NCI-H2081 treated with DMSO at 0.1 percent for 48 hours (cell line): ENCODE results near the gene C17orf75.

Experiments
- DNase-seq: peaks from one replicate; lab custom pipeline; 2025; lab: John Stamatoyannopoulos, UW

The C17orf75 gene

DNA sequence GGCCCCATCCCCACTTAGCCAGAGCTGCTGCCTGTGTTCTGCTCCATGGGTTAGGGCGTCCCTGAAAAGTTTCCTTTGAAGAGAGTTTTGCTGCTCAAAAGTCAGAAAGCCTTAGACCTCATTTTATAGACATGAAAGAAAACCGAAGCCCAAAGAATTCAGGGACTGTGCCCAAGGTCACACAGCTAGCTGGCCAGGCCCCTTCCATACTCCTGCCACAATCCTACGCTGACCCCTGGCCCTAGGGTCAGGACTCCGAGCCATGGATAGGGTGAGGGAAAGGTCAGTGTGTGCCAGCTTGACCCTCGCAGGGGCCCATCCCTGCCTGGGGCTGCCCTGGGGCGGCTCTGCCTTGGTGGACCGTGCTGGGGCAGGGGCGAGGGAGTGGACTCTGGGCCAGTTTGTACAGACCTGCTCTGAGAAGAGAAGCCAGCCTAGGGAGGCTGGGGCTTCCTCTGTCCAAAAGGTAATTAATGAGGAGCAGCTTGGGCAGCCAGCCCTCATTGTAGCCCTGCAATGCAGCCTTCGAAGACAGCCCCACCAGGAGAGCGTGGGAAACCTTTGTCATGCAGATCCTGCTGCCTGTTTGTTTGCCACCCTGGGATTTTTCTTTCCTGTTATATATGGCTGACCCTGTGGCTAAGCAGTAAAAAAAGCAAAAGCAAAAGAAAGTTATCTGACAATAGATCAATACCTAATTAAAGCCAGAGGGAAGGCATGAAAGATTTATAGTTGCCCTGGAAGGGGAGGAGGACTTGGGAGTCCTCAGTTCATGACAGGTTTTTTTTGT lies 38.9 kb downstream of the C17orf75 start:
- no peak for DNase-seq

DNA sequence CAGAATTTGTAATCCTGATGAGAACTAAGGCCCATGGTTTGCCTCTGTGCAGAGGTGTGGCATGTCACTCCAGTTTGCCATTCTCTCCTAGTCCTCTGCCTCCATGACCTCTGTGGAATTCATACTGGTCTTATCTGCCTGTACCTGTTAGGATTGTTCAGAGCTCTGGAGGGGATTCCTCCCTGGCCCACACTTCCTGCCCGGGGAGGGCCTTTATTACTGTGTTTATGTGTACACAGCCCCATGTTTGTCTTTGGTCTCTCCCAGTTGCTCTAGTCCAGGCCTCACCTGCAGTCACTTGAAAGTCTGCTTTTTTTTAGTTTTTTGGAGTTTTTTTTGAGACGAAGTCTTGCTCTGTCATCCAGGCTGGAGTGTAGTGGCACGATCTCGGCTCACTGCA lies 39.9 kb downstream of the C17orf75 start:
- DNase-seq, result no peak

DNA sequence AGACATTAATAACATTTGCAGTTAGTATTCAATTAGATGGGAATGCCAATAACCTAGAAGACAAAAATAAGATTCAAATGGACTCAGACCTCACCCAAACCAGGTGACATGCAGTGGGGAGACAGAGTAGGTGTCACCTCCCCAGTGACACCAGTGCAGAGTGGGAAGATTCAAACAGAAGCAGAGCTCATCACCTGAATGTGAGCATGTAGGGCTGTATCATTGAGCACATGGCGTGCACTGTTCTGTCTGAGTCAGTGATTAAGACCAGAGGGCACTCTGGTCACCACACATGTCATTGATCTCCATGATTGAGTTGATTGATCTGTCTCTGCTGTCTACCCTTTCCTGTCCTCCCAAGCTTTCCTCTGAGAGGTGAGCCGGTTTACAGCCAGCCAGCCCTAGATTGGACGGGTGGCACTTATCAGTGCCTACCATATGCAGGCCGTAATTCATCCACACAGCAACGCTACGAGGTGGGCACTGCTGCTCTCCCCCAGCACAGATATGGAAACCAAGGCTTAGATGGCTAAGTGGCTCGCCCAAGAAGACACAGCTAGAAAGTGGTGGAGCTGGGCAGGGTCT lies 42.3 kb downstream of the C17orf75 start:
- DNase-seq, result no peak

DNA sequence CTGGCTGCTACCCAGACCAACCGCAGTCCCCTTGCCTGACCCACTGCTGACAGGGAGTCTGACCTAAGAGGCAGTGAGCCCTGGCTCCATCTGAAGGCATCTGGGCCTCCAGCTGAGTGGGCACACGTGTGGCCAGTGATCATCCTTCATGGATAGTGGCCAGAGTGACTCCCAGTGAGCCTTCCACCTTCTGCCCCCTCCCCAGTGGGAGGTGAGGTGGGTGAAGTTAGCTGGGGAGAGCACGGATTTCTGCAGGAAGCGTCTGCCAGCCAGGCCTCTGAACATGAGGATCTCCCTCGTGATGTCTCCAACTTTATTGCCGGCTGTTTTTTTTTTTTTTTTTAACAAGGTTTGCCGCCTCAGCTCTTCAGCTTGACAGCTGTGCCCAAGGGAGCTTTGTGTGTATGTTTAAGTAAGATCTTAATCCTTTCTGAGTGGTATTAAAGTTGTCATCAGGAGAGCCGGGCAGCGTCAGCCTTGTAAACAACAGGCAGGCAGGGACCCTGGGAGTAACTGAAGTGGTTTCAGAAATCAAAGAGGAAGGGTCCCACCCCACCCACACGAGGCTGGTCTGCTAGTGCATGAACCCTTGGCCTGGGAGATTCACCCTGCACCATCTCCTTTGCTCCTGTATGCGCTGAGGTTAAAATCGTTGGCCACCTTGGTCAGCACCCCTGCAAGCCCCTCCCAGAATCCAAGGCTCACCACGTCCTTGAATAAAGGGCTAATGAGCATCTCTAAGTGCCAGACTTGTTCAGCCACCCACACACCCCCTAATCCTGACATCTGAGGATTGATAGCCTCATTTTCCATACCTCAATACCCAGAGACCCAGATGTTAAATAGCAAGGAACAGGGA lies 43.0 kb downstream of the C17orf75 start:
- no peak for DNase-seq

DNA sequence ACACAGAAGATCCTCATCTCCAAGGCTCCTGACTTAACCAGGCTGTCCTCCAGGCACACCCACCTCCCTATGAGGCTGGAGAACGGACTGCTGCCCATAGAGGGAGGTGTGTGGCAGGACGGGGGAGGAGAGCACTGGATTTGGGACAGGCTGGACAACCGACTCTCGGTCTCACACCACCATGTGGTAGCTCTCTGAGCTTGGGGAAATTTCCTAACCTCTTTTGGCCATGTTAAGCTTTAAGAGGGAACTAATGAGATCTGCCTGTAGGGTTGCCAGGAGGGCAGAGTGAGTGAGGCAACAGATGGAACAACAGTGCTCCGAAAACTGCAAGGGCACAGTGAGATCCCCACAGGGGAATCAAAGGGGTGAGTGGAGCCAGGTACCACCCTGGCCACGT lies 43.7 kb downstream of the C17orf75 start:
- no peak for DNase-seq

DNA sequence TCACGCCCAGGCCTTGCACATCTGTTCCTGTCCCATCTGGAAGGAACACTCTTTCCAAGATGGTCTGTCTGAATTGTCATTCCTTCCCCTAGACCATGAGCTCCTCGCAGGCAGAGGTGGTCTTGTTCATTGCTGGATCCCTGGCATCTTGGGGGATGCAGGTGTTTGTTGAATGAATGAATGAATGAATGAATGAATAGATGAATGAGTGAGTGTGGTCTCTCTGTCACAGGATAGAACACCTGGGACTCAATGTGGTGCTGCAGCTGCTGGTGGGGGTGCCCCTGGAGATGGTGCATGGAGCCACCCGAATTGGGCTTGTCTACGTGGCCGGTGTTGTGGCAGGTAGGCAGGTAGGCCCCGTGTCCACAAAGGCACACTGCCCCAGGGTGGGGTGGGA lies 44.1 kb downstream of the C17orf75 start:
- no peak for DNase-seq

DNA sequence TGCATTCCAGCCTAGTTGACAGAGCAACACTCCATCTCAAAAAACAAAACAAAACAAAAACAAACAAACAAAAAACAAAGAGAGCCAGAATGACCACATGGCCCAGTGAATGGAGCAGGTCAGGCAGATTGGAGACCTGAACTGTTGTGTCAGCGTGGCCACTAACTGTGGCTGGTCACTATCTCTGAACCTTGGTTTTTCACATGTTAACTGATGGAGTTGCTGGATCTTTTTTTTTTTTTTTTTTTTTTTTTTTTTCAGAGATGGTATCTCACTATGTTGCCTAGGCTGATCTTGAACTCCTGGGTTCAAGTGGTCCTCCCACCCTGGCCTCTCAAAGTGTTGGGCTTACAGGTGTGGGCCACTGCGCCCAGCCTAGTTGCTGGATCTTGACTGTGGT lies 44.5 kb downstream of the C17orf75 start:
- DNase-seq, result no peak

DNA sequence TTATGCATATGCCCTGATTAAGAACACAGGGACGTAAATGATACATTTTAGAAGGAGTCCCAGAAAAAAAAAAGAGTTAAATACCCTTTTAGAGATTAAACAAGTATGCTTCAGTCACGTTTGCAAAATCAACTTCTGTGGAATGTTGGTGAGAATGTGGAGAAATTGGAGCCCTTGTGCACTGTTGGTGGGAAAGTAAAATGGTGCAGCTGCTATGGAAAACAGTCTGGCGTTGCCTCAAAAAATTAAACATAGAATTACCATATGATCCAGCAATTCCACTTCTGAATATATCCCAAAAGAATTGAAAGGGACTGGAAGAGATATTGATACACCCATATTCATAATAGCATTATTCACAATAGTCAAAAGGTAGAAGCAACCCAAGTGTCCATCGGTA lies 49.9 kb downstream of the C17orf75 start:
- no peak for DNase-seq

DNA sequence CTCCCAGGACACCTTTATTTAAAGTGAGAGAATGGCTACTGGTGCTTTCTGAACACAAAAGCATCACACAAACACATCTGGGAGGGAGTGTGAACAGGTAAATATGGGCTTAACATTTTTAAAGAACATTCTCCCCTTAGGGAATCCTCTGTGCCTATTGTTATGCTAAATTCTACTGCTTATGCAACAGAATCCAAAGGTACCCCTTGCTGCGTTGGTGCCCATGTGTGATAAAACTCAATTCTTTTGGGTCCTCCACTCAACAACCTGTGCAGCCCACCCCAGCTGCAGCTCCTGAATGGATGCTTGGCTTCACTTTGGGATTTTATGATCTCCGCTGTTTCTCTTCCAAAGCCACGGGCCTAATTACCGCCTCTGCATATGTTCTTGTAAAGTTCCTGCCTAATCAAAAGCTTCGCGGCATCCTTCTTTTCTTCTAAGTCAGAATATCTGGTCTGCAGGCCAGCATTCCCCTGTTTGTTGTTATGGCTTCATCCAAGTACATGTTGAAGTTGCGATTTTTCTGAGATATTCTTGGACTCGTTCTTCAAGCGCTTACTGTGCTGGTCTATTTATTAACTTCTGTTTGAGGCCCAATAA lies 52.4 kb downstream of the C17orf75 start:
- DNase-seq, result no peak

DNA sequence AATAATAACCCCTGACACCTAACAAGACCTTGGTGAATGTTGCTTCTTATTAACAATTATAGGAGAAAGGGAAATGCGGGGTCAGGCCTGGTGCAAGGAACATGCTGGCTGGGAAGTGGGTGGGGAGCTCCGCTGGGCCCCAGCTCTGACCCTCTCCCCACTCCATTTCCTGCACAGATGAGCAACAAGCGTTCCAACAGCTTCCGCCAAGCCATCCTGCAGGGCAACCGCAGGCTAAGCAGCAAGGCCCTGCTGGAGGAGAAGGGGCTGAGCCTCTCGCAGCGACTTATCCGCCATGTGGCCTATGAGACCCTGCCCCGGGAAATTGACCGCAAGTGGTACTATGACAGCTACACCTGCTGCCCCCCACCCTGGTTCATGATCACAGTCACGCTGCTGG lies 53.4 kb downstream of the C17orf75 start:
- DNase-seq, result no peak

DNA sequence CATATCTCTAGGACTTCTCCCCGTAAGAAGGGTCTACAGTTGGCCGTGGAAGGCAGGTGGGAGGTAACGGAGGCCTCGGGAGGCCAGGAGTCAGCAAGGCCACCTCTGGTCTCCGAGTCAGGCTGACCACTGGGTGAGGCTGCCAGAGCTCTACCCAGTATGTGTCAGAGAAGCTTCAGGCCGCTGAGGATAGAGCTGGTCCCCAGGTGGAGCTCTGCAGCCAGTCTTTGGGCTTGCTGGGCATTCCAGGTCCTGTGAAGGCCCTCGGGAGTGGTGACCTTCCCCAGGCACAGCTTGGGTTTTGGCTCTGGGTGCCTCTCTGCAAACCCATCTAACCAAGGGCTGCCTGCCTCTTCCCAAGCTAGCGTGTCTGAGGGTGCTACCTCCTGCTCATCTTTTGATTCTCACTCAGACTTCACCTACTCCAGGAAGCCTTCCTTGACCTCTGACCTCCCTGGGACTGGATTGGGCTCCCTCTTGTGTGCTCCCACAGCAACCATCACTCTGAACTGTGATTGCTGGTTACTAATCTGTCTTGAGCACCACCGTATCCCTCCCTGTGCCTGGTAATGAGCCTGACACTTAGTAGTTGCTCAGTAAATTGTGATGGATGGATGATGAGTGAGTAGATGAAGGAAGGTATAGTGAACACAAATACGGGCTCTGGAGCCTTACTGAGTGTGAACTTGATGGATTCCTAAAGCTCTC lies 54.0 kb downstream of the C17orf75 start:
- no peak for DNase-seq

DNA sequence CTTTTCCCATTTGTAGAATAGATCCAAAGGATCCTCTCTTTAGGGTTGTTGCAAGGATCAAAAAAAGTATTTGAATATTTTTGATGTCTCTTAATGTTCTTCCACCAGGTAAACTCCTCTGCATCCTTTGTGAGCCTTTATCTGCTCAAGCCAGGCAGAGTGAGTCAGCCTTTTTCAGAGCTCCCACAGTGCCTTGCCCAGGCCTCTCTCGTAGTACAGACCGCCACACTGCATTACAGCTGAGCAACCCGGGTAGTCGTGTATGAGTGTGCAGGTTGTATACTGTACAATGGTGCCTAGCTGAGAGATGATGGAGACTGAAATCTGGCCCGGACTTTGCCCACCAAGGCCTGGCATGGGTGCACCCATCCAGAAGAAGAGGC lies 55.5 kb downstream of the C17orf75 start:
- no peak for DNase-seq

DNA sequence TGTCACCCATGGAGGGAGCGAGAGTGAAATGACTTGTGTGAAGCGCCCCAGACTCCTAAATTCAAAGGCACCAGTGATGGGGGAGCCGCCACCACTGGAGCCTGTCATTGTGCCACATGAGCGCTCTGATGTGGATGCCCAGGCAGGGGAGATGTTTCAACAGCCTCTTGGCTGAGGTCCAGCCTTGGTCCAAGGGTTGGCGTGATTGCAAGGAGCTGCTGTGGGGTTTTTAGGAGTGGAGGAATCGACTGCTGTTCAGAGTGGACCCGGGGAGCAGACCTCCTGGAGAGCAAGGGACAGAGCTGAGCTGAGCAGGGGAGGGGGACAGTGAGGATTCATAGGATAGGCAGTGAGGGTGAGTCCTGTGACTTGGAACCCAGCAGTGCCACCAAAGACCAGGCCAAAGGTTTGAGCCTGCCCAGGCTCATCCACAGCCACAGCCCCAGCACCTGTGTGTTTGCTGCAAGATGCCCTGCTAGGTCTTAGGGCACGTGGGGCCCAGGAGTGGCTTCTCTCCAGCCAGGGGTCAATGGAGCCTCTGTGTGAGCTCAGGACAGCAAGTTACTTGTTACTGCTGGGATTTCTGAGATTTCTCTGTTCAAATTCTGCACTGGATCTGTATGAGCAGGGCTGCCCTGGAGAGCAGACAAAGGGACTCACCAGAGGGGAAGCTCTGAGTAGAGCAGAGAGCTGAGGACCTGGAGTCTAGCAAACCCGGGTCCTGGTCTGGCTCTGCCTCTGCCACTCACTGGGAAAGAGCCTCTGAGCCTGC lies 56.0 kb downstream of the C17orf75 start:
- DNase-seq, result no peak

DNA sequence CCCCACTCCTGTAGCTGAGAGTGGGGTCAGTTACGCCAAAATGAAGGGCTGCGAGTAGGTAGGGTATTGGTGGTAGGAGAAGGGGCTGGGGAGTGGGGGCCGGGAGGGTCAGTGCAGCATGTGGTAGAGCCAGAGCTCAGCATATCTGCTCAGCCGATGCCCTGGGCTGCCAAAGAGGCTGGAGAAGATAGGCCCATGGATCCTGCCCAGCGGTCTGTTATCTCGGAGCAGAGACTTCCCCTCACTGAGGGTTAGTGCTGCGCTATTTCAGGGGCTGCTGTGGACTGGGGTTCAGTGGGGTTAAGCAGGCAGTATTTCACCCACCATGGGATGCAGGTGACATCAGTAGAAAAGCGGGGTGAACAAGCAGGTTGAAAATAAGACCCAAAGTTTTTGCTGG lies 56.7 kb downstream of the C17orf75 start:
- DNase-seq, result no peak

DNA sequence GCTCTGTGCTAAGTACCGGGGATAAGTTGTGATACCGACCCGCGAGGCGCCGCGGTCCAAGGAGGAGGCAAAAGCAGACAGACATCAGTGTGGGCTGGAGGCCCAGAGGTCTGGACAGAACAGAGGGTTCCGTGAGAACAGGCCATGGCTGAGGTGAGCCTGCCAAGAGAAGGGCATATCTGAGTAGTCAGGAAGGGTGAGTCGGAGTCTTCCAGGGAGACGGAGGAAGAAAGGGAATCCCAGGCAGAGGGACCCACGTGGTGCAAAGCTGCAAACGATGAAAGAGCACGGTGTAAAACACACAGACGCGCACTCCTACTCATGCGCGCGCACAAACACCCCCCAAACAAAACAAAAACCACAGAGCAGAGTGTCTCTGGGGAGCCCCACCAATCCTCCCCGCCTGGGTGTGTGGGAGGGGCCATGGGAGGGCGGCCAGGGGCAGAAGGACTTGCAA lies 58.2 kb downstream of the C17orf75 start:
- DNase-seq, result no peak

DNA sequence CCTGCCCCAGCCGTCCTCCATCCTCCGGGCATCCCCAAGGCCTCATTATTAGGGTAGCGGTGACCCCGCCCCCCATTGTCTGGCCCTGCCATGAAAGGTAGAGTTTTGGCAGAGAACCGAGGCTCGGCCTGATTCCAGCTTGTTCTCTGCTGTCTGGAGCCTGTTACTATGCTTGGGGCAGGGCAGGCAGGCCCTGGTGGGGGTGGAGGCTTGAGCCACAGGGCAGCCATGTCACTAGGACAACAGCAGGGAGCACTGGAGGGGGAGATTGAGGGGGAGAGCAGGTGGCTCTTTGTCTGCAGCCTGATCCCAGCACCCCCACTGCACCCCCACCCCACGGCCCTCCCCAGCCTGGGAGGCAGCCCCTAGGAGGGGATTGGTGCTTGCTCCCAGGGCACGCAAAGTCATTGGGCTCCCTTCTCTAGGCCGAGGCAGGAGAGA lies 60.9 kb downstream of the C17orf75 start:
- DNase-seq, result peak; percentile 74

DNA sequence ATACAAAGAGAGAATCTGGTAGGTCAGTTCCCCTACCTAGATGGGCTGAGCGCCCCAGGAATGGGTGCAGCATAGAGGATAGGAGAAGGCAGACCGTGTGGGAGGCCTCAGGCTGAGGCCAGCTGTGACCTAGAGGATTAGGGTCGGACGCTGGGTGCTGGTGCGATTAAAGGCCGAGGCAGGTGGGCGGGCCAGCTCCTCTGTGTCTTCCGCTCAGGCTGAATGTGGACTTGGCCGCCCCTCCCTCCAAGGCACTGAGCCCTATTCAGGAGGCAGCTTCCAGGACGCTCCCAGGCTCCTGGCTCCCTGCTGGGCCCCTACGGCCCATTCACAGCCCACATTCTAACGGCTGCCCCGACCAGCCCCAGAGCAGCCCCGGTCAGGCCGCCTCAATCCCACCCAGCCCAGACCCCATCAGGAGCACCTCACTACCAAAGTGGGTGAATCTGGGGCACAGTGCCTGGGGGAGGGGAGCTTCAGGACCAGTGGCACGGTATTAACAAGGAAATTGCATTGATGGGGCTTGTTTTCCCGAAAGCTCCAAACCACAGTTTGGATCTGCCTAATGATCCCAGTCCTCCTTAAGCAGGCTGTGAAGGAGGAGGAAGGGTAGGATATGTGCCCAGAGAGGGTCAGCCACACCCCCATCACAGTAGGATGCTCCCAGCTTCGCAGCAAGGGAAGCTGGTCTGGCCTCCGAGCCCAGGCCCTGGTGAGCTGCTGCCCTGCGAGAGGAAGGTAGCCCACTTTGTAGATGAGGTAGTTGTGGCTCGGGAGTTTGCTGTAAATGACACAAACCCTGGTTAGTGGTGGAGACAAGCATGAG lies 61.9 kb downstream of the C17orf75 start:
- no peak for DNase-seq

DNA sequence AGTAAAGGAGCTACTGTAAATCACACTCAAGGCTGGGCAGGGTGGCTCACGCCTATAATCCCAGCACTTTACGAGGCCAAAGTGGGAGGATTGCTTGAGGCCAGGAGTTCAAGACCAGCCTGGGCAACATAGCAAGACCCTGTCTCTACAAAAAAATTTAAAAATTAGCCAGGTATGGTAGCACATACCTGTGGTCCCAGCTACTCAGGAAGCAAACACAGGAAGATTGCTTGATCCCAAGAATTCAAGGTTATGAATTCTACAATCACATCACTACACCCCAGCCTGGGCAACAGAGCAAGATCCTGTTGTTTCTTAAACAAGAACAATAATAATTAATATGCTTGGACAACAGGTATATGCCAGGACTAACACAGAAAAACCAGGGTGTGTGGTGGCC lies 63.2 kb downstream of the C17orf75 start:
- DNase-seq, result no peak
